CD4-positive, alpha-beta T cell treated with Interleukin-15 for 4 hours (primary cell): ENCODE data around the gene SIX5.
"Not testable (repeated sequence)": the region's sequence is repeated elsewhere in the genome, so short reads cannot be mapped to it uniquely, and the experiment has no call there.

Source experiments
- DNase-seq: peaks from one replicate; pipeline ENCODE4 v3.0.0-alpha.2; 2020; ENCODE audit warnings: low spot score

SIX5 gene

DNA sequence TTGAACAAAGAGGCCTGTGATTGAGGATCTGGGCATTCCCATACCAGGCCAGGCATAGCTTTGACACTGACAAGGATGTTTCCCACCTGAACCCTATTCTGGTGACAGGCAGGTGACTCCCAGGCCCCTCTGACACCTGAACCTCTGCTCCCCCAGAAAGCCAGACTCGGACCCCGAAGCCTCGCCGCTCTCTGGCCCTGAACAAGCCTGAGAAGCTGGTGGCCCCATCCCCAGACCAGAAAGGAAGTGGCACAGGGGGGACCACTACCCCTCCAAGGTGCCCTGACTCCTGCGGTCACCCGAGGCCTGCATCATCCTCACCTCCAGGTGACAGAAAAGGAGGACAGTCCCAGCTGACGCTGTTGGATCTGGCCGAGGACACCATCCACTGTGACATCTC, 14.7 kb downstream of the SIX5 start:
- DNase-seq, result no peak

DNA sequence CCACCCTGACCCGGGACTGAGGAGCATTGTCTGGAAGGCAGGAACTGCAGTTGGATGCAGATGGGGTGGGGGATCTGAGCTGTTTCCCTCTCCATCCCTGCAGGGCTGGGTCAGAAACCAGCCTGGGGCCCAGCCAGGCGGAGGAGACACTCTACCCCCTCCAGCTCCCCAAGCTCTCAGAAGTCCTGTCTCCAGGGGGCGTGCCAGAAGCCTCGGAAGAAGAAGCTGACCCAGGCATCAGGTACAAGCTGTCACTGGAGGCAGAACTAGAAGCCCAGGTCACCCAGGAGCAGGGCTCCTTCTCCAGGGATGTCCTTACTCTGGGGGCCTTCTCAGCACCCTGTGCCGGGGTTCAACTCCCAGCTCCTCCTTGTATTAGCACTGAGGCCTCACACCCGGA, 15.5 kb downstream of the SIX5 start:
- DNase-seq, result no peak

DNA sequence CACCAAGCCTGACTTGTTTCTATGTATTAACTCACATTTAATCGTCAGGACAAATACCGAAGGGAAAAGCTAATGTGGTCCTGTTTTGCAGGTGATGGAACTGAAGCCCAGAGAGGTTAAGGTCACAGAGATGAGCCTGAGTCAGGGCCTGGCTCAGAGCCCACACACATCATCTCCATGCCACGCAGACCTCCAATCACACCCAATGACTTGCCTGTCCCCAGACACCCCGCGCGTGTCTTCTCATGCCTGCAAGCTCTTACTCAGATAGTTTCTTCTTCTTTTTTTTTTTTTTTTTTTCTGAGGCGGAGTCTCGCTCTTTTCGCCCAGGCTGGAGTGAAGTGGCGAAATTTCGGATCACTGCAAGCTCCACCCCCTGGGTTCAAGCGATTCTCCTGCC, 16.4 kb downstream of the SIX5 start:
- no peak for DNase-seq

DNA sequence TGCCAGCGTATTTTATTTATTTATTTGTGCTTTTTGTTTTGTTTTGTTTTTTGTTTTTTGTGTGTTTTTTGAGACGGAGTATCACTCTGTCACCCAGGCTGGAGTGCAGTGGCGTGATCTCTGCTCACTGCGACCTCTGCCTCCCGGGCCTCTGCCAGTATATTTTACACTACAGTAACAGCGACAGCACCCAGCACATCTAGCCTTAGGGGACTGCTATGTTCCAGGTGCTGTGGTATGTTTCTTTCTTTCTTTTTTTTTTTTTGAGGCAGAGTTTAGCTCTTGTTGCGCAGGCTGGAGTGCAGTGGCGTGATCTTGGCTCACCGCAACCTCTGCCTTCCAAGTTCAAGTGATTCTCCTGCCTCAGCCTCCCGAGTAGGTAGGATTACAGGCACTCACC, 17.6 kb downstream of the SIX5 start:
- DNase-seq, result not testable (repeated sequence)

DNA sequence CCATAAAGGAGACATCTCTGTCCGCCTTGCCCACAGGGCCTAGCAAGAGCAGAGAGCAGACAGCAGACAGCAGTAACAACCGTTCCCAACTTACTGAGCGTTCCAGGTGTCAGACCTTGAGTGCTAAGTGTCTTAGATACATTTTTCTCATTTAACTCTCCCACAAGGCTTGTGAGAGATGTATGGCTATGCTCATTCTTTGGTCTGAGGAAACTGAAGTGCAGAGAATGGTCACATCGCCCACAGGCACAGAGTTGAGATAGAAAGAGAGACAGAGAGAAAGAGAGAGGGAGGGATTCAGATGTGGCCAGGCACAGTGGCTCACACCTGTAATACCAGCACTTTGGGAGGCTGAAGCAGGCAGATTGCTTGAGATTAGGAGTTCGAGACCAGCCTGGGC, 21.5 kb downstream of the SIX5 start:
- no peak for DNase-seq

DNA sequence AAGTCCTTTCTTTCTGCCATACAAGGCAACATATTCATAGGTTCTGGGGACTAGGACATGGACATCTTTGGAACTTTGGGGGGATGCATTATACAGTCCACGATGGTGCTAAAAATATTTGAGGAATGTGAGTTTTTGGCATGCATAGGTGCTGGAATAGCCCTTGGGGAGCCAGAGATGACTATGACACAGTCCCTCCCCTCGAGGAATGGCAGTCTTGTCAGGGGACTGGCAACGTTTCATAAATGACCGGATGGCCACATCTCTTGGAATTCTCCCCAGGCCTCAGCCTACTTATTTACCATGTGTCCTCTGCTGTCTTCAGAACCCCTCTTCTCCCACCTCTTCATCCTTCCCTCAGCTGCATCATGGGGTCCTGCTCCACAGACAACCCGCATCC, 22.2 kb downstream of the SIX5 start:
- no peak for DNase-seq

DNA sequence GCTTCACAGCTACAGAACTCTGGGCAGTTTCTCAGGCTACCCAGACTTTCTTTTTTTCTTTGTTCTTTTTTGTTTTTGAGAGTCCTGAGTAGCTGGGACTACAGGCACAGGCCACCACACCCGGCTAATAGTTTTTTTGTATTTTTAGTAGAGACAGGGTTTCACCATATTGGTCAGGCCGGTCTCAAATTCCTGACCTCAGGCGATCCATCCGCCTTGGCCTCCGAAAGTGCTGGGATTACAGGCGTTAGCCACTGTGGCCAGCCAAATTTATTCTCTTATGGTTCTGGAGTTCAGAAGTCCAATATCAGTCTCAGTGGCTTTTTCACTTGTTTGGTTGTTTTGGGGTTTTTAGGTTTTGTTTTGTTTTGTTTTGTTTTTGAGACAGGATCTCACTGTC, 23.4 kb downstream of the SIX5 start:
- DNase-seq, result no peak

DNA sequence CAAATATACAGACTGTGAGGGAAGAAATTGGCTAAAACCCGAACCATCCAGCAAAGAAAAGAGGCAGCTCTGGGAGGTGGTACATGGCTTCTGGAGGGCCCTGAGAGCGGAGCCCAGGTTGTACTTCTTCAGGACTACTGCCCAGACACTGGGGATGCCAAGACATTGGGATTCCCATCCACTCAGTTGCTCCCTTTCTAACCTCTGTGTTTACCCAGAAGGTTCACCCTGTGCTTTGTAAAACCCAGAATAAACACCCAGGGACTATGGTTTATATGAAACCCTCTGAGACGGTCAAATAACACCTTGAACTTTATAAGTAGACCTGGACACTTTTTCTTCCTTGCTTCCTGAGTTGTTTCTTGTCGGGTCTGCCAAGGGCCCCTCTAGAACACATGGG, 26.1 kb downstream of the SIX5 start:
- DNase-seq, result no peak

DNA sequence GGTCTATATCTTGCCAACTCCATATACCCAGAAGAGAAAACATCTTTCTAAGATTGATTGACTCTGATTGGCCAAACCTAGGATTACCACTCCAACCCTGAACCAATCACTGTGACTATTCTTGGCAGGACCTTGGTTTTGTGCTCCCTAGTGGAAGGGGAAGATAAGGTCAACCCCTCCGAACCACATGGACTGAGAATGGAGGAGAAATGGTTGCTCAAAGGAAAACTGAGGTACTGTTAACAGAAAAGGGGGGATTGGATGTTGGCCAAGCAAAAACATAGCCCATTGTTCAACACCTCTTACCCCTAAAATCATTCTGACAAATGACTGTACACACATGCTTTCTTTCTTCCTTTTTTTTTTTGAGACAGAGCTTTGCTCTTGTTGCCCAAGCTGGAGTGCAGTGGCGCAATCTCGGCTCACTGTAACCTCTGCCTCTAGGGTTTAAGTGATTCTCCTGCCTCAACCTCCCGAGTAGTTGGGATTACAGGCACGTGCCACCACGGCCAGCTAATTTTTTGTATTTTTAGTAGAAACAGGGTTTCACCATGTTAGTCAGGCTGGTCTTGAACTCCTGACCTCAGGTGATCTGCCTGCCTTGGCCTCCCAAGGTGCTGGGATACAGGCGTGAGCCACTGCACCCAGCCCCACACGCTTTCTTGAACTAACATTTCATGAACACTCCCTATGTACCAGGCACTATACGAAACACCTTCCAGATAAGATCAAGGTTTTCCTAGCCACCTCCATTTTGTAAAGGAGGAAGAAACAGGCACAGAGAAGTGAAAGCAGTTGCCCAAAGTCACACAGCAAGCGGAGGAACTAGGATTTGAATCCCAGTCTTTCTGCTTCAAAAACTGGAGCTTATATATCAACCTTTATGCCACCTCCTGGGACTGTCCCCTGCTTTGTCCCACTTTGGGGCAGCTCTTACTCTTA, 29.3 kb downstream of the SIX5 start:
- DNase-seq, result no peak

DNA sequence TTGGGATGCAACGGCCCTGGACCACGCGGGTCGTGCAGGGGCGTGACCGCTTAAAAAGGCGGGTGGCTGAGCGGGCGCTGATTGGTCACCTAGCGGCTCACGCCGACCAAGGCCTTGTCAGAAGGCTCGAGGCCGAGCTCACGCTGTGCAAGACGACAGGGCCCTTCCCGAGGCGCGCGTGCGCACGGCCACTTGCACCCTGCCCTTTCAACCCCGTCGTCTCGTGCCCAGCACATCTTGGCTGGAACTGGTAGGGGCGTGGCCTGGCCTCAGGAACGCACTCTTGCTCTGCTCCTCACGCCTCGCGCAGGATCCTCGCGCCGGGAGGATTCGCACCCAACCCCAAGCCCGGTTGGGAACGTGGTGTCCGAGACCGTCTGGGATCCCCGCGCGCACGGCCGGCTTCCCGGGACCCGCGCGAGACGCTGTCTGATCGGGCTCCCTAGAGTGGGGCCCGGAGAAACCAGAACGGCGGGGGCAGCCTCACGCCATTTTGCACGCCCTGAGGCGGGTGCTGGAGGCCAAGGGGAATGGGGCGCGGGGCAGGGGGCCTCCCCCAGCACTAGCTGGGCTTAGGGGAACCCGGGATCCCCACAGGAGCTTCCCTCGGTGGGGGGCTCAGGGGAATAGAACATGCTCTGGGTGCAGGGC, 35.8 kb downstream of the SIX5 start, which contains the start of gene MEIOSIN:
MEIOSIN (plus strand) TSS at position 280 of the 651 bp plus-strand sequence. CDS start 1,938 bp downstream, outside the sequence.
- DNase-seq, result no peak

DNA sequence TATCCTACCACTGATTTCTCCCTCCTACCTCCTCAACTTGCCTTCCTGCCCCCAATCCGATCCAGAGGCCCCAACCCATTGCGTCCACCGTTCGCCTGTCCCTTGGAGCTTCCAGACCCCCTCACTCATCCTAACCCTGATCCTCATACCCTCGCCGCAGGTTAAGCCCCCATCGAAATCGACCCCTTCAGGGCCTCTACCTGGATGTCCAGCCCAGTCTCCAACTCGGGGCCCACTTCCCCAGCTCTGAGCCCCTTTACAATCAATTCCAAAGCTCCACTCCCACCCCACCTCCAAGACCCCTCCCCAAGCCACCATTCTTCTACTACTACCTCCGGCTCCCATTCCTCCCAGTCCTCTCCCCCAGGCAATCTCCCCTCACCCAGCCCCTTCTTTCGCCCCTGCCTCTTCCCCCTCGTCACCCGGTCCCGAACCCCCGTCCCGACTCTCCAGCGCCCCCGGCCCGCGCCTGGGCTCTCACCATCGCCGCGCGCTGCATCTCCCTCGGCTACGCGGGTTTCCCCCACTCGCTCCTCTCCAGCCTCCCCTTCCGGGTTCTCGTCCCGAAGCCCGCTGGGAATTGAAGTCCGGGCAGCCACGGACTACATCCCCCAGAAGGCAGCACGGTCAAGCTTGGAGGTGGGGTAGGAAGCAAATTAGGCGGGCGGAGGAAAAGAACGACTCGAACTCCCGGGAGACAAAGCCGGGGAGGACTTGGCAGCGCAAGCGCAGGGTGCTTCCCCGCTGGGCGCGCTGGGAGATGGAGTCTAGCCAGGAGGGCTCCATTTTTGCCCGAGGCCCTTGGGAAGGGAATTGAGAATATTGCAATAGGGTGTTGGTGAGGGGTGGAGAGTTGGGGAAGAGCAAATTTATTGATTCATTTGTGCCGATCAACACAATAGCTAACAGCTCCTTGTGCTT, 38.4 kb downstream of the SIX5 start, which contains the start of gene FBXO46:
FBXO46 (minus strand) TSS at position 529 of the 921 bp plus-strand sequence. CDS start 17,401 bp downstream, outside the sequence.
- DNase-seq, result peak; percentile 95

DNA sequence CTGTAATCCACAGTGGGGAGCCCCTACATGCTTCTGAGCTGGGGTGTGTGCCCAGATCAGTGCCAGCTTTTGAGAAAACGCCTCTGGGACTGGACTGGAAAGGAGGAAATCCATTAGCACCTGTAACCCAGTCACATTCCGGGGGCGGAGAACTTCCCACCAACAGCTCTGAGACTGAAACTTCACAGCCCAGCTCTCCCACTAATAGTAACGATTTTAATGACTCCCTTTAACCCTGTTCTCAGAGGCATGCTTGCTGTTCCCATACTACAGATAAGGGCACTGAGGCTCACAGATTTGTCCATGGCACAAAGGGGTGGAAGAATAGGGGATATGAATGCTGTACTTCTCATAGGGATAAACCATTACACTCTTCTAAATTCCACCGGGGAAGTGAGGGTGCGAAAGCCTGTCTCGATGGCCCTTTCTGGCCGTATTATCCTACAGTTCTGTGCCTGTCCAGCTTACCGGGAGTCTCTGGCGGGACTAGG, 39.2 kb downstream of the SIX5 start:
- DNase-seq, result no peak

DNA sequence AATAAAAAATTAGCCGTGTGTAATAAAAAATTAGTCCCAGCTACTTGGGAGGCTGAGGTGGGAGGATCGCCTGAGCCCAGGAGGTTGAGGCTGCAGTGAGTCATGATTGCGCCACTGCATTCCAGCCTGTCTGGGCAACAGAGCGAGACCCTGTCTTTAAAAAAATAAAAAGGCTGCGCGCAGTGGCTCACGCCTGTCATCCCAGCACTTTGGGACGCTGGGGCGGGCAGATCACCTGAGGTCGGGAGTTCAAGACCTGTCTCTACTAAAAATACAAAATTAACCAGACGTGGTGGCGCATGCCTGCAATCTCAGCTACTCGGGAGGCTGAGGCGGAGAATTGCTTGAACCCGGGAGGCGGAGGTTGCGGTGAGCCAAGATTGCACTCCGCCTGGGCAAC, 40.4 kb downstream of the SIX5 start:
- DNase-seq, result not testable (repeated sequence)

DNA sequence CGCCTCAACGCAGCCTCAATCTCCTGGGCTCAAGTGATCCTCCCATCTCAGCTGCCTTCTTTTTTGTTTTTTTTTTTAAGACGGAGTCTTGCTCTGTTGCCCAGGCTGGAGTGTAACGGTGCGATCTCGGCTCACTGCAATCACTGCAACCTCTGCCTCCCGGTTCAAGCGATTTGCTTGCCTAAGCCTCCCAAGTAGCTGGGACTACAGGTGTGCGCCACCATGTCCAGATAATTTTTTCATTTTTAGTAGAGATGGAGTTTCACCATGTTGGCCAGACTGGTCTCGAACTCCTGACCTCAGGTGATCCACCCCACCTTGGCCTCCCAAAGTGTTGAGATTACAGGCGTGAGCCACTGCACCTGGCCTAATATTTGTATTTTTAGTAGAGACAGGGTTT, 49.0 kb downstream of the SIX5 start:
- not testable (repeated sequence) for DNase-seq

DNA sequence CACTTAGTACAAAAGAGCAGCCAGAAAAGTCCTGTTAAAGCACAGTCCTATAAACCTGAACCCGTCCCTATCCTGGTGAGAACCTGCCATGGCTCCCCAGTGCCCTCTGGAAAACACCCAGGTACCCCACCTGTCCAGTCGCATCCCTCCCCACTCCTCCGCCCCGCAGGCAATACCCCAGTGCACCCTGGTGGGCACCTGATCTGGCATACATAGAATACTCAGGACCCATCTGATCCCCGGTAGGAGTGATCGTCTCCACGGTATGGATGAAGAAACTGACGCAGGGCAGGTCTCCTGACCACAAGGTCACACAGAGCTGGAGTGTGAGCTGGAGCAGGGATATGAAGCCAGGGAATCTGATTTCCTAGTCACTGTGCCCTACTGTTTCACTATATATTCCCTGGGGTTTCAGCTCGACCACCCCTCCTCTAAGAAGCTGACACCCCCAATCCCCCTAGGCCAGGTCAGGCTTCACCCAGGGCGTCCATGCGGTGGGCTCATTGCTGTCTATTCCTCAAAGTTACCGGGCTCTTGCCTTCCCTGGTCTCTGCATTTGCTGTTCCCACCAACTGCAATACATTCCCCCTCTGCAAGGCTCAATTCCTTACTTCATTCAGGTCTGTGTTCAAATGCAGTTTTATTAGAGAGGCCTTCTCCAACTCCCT, 50.9 kb downstream of the SIX5 start:
- DNase-seq, result no peak

DNA sequence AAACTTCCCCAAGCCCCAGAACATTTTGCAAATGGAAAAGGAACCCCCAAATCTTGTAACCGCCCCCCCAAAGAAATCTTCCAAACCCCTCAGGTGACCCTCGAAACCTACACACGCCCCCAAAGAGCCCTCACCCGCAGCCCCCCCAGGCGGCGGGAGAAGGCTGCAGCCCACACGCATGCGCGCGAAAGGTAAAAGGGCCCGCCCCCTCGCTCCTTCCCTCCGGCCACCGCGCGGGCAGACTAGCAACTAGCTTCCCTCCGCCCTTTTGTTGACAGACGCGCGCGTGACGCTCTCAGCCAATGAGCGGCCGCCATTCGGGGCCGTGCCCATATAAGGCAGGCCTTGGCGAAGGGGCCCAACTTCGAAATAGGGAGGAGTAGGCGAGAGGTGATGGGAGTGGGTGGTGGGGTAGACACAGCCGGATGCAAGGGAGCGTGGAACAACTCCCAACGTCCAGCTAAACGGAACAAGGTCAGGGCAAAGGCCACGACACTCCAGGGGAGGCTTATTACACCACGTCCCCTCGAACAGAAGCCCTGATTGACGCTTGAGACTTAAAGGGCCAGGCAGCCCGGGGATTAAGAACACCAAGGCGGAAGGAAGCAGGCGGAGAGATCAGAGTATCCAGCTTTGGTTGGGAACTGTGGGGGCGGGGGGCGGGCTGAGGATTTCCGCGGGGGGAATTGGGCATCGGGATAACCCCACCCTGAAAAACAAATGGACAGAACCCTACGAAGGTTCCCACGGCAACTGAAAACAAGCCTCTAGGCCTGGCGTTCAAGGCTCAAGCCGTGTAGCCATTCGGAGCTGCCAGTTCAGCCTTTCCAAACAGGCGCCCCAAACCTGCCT, 51.7 kb downstream of the SIX5 start:
- peak; percentile 99 for DNase-seq

DNA sequence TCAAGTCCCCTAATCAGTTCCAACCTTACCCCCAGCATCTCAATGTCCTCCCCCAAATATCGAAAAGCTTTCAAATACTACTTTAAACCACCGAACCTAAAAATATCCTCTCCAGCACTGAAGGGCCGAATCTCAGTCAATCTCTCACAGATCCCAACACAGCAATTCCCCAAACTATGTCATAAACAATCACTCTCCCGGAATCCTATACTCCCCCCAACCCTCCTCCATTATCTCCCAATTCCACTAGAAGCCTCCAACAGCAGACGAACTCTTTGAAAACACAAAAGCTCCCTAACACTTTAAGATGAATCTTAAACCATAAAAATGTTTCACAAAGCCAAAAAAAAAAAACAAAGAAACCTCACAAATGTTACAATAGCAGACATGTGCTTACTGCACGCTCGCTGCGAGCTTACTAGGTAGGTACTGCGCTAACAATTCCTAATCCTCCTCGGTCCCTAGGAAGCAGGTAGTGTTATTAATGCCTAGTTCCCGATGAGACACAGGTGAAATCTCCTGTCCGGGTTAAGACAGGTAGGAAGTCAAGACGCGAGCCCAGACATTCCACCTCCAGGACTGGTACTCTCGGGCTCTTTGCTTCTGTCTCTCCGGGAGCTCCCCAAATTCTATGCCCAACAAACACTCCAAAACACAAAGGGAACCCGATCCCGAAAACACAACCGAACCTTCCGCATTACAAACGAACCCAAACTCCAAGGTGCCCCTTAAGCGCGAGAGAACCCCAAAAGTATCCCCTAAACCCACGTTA, 52.5 kb downstream of the SIX5 start:
- DNase-seq, result peak; percentile 7

DNA sequence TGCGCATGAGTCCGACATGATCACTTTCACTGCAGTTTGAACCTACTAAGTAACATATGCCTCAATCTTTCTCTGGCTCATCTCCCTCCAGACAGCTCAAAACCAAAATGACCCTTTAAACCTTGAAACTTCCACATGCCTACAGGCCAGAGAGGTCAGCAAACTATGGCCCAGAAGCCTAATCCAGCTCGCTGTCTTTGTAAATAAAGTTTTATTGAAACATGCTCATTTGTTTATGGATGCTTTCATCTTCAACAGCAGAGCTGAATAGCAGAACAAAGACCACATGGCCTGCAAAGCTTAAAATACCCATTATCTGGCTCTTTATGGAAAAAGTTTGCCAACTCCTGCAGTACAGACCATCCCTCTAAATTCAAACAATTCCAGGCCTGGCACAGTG, 53.9 kb downstream of the SIX5 start:
- DNase-seq, result no peak
